Measurements from ENCODE around the gene NRXN3.

The NRXN3 gene

DNA sequence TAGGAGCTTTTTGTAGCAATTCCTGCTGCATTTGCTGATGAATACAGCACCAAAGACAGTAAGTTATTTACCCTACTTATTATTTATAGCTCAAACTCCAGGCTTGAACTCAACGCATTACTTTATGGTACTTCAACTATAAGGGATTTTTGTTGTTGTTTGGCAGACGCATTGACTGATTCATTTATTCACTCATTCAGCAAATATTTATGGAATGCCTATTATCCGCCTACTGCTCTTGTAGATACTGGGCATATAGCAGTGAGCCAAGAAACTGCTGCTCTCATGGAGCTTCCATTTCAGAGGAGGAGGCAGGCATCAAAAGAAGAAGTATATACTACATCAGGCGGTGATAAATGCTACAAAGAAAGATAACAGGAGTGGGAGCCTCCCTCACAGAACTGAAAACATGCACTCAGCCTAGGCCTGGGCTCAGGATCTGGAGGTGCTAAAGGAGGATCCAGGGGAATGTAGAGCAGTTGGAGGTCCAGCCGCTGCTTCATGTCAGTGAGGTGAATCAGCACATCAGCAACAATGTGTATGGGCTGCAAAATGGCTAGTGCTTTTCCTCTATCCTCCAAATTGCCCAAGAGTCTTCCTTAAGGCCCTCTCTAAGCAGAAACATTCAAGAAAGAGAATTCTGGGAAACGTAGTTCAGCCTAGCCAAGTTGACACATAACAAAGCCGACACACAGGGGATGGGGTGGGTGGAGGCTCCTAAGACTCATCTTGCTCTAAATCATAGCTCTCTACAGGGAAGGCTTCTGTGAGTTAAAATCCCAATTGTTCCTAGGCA, 157.5 kb downstream of the NRXN3 start:
- DNase-seq = no peak

DNA sequence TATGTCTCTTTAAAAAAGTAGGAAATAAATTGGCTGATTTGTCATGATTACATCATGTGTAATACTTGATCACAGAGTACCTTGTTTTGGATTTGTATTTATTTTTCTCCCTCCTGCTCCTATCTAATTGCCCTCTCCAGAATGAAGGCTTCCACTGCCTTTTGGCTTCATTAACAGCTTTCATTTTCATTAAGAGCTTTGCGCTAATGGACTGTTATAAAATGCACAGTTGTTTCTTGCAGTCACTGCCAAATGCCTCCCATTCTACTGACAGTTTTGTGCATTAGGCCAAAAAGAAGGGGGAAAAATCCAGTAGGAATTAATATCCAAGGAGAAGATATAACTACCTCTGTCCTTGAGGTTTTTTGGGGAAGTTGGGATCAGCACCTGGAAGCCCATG, 159.2 kb downstream of the NRXN3 start:
- no peak for DNase-seq

DNA sequence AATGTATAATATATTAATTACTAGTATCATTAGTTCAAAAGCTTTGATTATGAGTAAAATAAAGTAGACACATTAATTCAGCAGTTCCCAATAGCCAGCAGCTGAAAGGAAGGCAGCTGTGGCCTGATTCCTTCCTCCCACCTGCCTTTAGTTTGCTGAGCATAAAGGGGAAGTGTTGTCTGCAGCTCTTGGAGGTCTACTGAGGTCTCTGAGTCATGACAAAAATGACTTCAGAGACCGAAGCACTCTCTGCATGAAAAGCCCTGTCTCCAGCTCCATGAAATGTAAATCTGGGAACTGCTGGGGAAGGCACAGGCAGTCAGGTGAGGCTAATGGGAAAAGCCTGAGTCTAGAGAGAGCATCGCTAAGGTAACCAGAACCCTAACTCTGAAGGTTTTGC, 165.4 kb downstream of the NRXN3 start:
- DNase-seq = no peak

DNA sequence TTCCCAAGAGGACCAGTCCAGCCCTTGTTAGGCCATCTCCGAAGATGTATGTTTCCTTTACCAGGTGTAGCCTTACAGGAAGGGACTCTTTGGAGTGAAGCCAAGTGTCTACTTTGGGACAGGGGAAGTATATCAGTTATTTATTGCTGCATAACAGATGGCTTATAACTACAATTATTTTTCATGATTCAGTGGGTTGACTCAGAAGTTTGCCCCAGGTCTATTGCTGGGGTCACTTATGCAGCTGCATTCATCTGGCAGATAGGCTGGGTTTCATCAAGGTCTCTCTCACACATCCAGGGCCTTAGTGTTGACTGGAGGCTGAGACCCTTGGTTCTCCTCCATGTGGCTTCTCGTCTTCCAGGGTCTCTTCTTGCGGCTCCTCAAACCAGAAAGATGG, 170.1 kb downstream of the NRXN3 start:
- DNase-seq = no peak

DNA sequence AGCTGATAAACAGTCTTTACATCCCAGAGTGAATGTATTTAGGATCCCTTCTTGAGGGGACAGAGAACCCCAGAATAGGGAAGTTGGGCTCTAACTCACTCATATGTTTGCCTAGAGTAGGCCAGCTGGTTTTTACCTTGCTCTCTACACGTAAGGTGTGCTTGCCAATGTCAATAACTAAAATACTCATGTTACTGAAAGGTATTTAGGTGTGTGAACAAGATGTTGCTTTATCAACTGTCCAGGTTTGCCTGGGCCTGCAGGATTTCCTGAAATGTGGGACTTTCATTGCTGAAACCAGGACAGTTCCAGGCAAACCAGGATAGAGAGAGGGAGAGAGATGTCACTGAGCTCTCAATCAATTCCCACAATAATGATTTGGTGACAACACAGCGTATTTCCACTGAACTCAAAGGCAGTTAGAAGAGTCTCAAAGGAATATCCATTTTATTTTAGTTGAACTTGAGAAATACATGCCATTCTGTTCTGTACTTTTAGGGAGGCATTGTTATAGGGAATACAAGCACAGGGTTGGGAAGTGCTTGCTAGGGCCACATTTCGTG, 171.7 kb downstream of the NRXN3 start:
- no peak for DNase-seq

DNA sequence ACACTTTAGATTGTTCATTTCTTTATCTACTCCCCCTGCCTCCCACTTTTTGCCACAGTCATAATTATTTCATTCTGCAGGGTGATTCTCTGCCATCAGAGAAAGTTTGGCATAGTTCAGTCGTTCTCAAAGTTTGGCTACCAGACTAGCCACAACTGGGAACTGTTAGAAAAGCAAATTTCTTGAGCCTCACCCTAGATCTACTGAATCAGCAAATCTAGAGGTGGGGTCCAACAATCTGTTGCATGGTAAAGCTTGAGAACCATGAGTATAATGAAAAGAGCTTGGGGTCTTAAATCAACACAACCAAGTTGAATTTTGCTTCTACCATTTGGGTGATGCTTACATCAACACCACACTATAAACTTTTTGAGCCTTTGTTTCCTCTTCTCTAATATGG, 172.7 kb downstream of the NRXN3 start:
- no peak for DNase-seq

DNA sequence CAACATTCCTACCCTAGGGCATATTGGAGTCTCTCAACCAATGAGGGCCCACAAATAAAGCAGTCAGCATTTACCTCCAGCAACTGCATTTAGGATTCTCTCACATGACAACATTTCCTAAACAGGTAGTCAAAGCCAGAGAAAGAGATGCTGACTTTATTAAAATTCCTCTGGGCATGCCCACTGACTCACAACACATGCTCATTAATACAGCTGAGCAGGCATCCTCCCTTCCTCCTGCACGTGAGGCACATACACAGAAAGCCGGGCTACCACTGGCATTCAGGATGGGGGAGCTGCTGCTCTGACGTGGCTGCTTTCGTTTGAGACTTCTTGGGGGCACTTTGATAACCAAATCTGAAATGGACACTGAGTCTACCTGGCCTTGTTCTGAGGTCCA, 174.1 kb downstream of the NRXN3 start:
- DNase-seq = no peak

DNA sequence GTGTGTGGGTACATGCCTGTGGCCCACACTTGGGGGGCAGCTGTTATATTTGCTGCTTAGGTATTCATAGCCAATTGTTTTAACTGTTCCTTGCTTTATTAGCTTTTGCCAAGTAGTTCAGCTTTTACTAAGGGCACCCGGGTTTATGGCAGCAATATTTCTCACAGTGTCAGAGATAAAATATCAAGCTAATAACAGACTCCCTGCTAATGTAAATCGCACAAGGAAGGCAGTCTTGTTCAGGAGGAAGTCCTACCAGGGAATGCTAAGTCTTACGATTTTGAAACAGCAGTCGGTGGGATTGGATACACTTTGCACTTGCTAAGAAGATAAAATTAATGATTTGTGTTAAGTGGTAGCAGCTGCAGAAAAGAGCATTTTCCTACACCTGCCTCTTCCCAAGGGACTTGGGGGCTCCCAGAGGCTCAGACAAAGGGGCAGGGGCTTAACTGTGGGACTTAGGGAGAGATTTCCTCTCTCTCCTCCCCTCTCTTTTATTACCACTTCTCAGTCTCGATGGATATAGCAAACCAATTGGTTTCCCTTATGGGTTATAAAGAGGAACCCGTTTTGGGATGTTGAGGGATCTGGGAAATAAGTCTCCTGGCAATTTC, 175.1 kb downstream of the NRXN3 start:
- DNase-seq = no peak

DNA sequence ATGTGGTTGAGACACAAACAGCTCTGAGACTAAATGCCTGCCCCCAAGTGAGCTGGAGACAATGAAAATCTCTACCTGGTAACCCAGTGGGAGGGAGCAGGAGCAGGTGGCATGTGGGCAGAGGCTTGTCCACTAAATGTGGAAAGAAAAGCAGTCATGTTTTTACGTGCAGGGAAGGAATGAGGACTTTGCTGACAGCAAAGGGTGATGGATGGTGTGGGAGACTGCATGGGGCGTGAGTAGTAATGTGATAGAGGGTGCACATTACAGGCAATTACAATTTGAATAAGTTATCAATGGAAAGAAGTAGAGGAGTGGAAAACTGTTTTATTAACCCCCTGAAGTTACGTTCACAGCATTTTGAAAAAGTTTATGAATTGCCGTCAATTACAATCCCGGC, 176.6 kb downstream of the NRXN3 start:
- no peak for DNase-seq

DNA sequence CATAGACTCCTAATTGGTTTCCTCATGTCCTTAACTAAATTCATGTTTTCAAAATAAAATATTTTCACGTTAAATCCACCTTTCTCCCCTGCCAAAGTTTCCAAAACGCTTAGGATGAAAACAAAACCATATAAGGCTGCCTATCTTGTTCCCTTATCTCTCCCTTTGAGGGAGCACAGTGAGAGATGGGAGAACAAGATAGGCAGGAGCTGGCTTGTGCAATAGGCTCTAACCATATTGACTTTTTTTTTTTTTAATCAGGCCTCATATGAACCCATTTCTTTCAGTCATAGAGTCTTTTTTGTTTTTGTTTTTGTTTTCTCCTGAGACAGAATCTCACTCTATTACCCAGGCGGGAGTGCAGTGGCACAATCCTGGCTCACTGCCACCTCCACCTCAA, 184.9 kb downstream of the NRXN3 start:
- DNase-seq = no peak

DNA sequence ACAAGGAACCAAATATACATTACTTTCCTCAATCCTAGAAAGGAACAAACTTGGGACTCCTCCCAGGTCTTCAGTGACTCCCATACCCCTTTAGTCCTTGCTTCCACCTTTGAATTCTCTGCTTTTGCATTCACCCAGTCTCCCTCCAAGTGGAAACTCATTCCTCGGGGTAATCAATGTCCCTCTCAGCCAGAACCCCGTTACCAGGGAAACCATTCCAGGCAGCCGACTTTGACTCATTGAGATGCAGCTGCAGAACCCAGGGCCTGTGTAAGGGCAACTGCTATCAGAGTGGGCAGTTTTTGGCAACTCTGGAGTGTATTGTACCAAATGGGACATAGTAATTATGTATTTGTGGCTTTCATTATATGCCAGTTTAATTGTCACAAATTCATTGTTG, 186.2 kb downstream of the NRXN3 start:
- DNase-seq = no peak

DNA sequence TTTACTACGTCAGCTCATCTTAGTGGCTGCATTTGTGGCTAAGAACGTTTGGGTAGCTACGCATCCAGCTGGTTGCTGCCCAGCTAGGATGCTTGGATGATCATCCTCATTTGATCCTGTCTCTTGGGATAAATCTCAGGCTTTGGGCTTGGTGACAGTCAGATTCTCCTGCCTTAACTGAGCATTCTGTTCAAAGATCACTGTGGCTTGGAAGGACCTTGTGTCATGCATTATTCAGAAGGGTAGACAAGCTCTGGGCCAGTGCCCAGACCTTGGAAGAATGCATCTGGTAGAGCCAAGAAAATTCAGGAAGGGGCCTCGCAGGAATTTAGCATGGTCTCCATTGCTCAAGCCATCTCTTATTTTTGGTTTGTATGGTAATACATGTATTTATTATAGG, 188.4 kb downstream of the NRXN3 start:
- no peak for DNase-seq

DNA sequence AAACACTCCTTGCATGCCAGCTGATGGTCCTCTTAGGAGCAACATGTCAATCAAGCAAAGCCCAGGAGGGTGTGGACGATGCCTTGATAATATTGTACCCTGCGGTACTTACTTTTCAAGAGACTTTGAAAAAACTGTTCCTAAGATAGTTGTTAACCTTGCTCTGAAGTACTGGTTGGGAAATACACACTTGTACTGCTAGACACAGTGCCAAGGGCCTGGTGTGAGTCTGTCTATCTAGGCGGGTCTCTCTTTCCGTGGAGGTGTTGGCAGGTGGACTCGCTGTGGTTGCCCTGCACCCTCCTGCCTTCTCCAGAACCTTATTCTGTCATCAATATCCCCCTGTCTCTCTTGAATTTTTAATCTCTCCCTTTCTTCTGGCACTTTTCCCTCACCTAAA, 189.4 kb downstream of the NRXN3 start:
- DNase-seq = no peak

DNA sequence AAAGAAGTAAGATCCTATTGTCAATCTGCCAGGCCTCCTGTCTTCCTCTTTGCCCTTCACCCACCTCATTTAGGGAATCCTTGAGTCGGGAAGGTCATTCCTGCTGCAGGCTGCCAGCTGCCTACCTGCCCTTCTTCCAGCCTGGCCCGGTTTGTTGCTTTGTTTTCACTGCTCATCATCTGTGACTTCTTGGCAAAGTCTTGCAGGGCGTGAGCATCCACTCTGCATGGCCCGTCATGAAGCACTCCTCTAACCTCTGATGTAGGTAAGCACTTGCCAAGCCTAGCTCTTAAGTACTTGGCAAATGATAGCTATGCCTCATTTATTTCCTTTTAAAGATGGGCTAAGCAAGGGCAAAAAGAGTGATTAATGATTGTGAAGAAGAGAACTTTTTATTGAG, 192.8 kb downstream of the NRXN3 start:
- no peak for DNase-seq

DNA sequence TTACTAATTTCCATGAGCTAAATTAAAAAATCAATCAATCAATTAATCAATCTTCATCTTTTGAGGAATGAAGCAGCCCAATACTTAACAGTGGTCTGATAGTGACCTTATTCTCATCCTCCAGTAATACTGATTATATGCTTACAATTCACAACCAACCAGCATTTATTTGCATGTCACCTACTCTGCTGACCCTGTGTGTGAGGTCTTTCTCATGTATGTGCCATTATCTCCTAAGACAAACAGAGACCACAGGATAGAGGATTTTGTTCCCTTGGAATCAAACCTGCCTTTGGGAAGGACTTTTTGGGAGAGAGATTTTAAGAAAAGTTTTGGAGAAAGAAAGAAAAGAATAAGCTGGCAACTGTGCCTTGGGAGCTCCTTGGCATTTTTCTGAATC, 197.2 kb downstream of the NRXN3 start:
- no peak for DNase-seq

DNA sequence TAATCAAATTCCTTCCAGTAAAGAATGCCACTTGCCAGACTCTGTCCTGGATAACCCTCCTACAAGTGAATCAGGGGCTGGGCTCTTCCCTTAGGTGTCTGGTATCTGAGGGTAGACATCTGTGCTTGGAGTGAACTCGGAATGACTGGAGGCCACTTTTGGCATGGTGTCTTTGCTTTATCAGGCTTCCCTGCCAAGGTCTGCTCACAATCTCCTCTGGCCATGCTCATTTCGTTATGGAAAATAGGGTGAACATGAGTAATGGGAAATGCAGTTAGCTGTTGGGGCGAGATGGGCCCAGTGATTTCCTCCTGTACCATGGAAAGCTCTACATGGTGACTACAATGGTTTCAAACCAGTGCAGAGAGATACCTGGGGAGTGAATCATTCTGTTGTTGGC, 212.9 kb downstream of the NRXN3 start:
- no peak for DNase-seq

DNA sequence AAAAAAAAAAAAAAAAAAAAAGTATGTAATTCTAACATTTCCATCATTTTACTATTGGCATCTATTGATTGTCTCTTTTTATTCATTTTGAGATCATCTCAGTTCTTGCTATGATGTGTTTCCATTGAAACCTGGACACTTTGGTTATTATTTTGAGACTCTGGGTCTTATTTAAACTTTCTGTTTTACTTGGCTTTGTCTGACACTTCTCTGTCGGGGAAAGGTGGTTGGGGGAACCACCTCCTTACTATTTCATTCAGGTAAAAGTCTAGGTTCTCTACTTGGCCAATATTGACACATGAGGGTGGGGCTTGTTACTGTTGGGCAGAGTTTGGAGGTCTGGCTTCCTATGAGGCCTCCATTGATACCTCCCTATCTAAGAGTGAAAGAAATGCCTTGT, 228.0 kb downstream of the NRXN3 start:
- DNase-seq = no peak

DNA sequence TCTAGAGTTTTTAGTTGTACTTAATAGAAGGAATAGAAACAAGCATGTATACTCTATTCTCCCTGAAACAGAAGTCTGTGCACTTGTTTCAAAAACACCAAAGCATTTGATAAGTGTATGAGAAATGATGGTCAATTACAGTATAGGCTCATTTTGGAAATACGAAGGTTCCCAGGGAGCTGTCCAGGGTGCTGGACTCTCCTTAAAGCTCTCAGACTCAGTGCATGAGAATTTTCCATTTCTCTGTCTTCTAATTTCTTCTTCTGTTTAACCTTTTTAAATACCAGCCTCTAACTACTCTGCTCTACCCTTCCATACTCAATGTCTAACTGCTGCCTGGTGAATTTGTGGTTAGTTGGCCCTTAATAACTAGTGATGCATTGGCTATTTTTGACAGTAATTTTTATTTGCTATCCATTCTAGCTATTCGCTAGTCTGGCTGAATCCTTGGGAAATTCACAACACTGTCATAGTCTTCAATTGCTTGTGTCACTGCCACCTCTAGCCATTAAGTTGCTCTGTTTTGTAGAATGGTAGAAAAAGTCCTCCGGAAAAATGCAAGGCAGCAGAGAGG, 229.2 kb downstream of the NRXN3 start:
- peak; percentile 13 for DNase-seq

DNA sequence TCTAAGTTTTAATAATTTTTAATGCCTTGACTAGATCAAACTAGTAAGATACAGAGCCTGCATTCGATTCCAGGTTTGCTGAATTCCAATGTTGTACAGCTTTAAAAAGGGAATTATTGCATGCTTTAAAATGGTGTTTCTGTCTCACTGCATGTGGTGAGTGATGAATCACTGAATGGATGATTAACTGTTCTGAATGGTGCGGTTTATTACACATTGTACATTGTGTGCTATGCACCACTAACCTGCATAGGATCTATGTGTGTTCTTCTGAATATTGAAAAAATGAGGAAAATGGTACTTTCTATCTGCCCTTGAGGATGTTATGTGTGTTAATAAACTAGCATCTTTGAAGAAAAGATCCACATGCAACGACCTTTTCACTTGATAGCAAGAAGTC, 231.7 kb downstream of the NRXN3 start:
- no peak for DNase-seq

DNA sequence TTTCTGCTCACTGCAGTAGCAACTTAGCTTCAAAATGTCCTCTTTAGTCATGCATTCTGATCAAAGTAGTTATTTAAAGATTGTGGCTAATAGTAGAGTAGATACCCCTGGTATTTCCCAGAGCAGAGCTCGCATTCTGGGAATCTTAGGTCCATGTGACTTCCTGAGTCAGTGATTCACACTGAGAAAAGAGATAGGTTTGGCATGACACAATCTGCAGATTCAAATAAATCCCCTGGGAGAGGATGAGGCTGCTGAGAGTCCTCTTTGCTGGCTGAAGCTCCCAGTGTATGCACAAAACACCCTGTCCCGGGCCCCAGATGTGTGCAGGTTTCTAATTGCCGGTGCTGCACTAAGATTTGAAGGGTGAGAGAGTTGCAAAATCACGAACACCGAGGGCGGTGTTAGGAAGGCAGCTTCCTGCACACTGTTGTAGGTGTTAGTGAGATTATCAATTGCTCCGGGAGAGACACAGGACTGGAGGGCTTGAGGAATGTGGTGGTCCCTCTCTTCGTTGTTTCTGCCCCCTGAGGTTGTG, 233.2 kb downstream of the NRXN3 start:
- no peak for DNase-seq

DNA sequence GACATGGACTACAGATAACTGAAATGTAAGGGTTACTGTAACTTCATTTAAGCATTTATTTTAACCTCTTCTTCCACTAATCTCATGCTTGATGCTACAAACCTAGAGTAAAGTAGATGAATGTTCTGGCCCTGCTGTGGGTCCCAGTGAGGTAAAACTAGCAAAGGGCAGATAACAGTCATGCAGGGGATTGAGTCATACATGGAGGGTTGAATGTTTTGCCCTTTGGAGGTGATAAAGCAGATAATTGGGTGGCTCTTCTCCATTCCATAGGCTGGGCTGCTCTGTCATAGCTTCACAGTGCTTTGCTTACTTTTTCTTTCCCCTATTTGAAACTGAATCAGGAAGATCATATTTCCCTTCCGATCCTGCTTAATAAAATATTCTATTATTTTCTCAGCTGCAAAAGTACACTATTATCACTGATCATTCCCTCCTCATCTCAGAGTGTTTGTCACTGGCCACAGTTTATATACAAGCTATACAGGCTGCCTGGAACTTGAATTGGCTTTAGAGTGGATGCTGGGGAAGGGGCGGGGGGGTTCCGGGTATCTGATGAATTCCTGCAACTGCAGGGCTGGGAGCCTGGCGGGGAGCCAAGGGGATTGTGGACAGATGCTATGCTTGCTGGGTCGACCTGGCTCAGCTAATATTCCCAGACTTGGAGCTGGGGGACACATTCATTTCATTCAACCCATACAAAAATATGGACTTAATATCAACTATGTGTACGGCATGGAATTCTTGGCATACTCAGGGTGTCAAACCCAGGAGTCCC, 235.1 kb downstream of the NRXN3 start:
- DNase-seq = no peak

DNA sequence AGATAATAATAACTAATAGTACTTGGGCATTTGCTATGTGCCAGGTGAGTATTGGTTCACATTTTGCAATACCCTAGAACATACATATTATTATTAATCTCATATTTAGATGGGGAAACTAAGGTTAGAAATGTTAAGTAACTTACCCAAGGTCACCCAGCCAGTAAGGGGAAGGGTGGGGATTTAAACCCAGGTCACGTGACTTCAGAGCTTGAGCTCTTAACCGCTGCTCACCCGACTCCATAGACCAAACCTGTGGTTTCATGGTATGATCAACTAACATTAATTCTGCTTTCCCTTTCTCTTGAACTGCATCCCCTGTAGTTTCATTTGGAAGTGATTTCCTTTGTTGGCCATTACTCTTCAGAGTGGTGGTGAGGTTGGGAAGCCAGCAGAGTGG, 242.3 kb downstream of the NRXN3 start:
- DNase-seq = no peak

DNA sequence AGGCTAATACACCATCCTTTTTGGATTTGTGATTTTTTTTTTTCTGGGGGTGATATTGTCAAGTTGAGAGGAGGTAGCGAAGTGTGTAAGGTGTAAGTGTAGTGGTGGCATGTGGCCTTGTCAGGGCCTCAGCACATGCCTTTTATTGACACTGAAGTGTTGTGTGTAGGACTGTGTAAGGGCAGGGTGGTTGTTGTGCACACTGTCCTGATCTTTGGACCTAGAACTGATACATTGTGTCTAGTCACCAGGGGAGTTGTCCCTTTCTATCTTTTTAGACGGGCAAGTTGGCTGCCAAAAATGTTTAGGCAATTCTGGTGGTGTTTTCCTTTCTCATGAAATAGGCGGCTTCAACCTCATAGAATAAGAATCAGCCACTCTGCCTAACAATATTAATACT, 244.0 kb downstream of the NRXN3 start:
- no peak for DNase-seq

Measured in stimulated activated CD4-positive, alpha-beta T cell treated with anti-CD3 and anti-CD28 coated beads, Interleukin-15, amount 100 ng/mL, for 24 hours (primary cell).